NAMALWA (cell line): ENCODE data around the gene NSUN5.
A peak's percentile ranks its signal among the peaks of the same experiment; 100 is the strongest.
"Not testable (repeated sequence)": the region's sequence is repeated elsewhere in the genome, so short reads cannot be mapped to it uniquely, and the experiment has no call there.

Experiments
- DNase-seq: peaks from one replicate; pipeline ENCODE4 v3.0.0-alpha.2; 2015; ENCODE audit warnings: low spot score

NSUN5 gene

DNA sequence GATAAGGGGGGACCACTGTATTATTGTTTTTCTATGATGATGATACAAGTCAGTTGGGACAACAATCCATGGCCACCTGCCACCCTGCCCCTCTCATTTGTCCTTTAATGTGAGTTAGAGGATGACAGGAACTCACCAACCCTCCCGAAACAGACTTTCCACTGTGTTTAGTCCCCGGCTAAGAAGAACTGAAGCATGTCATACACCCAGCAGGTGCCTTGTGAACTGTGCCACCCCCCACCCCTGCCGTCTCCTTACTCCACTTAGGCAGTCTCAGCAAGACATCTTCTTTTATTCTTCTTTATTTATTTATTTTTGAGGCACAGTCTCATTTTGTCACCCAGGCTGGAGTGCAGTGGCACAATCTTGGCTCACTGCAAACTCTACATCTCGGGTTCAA is 40.8 kb downstream of the NSUN5 start:
- DNase-seq, result peak; percentile 21

DNA sequence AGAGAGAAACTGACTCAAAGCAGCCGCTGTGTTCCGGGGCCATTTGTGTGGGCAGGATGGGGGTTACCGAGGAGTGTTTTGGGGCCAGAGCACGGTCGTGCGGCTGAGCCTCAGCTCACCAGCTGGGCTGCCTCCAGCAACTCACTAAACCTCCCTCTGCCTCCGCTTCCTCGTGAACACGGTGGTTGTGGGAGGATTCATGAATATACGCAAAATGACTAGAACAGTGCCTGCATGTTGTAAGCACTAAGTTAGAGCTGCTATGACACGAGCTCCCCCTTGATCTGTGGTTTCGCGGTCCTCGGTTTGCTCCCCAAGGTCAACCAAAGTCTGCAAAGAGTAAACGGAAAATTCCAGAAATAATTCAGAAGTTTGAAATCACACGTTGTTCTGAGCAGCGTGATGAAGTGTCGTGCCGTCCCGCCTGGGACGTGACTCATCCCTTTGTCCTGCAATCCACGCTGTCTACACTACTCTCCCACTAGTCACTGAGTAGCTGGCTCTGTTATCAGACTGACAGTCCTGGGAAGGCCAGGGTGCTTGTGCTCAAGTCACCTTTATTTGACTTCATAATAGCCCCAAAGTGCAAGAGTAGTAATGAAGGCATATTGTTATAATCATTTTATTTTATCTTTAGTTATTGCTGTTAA is 41.8 kb downstream of the NSUN5 start:
- DNase-seq, result not testable (repeated sequence)

DNA sequence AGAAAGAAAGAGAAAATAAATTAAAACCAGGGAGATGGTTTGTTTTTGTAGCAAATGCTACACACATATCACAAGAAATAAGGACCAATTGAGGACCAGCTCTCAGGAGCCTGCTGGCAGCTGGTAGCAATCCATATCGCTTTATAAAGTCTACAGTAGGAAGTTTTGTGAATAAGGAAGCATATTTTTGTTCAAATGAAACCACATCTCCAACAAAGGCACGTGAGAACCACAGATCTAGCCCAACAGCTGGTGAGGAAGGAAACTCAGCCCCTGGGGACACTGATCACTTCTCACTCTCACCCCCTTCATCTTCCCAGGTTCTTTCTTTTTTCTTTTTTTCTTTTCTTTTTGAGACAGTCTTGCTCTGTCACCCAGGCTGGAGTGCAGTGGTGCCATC is 46.2 kb downstream of the NSUN5 start:
- DNase-seq, result not testable (repeated sequence)
